Effector CD8-positive, alpha-beta T cell (primary cell): ENCODE results near the gene PTPN3.

ENCODE experiments used
- DNase-seq: peaks from one replicate; lab custom pipeline; 2025; lab: John Stamatoyannopoulos, UW

PTPN3 gene

GRCh38 chr9:109504689-109505088 lies 6.6 kb upstream of the PTPN3 start:
- DNase-seq = no peak

GRCh38 chr9:109500421-109500974 lies 2.4 kb upstream of the PTPN3 start:
- DNase-seq = no peak

DNA sequence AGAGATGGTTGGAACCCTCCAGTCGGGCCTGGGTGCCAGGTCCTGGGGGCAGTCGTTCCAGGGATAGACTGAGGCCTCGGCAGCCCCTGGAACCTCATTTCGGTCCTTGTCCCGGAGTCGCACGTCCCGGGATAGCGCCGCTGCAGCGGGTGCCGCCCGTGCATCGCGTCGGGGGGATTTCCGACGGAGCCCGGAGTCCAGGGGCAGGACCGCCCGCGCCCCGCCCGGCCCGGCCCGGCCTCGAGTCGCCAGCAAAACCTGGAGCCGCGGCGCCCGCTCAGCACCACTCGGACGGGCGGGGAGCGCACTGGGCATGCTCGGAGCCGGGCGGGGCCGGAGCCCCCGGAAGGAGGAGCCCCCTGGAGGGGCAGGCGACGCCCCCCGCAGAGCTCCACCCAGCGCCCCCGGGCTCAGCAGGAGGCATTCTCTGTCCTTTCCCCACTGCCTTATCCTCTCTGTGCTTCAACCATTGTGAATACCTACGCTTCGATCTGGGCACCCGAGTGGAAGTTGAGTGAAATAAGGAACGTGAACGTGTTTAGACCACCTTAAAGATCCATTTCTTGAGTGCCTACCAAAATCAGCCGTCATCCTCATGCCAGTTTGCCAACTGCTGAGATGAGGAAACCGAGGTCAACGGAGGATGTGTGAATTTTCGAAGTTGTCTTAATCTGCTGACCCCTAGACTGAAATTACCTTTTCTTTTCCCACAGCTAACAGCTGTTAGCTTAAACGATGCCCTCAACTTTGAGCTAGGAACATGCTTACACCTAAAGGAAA lies 1.7 kb upstream of the PTPN3 start:
- DNase-seq = no peak

DNA sequence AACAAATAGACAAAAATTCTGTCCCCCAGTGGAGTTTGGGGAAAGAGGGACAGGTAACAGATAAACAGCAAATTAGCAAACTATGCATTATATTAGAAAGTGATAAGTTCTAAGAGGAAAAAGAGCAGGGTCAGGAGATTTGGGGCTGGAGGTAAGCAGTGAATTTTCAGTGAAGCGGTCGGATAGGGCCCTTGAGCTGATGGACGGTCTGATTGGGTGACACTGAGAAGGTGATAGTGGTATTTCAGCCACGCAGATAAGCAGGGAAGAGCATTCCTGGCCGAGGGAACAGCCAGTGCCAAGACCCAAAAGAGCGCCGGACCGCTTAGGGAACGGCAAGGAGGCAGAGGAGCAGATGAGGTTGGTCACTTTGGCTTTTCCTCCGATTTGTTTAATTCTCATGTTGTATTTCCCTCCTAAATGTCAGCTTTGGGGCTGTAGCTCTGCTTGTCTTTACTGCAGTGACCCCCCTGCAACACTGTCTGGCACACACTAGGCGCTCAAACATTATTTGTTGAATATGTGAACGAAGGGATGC lies 1.1 kb upstream of the PTPN3 start:
- DNase-seq = no peak

- DNase-seq = no peak
These were observed 617 bp downstream of the PTPN3 start for GRCh38 chr9:109497226-109498153.

GRCh38 chr9:109496841-109497225 lies 1.3 kb downstream of the PTPN3 start:
- no peak for DNase-seq

DNA sequence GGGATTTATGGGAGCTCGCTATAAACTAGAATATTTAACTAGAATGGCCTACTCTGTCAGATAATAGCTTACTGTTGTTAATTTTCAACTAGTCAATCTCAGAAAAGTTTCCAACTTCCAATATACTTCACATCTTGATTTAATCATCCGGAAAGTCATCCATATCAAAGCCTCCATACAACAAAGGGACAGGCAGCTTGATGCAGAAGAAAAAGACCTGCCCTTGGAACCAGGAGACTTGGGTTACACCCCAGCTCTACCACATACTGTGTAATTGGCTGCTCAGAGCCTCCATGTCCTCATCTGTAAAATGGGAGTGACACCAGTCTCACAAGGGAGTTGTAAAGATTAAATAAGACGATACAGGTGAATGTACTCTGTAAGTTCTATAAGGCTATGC lies 1.9 kb downstream of the PTPN3 start:
- no peak for DNase-seq

DNA sequence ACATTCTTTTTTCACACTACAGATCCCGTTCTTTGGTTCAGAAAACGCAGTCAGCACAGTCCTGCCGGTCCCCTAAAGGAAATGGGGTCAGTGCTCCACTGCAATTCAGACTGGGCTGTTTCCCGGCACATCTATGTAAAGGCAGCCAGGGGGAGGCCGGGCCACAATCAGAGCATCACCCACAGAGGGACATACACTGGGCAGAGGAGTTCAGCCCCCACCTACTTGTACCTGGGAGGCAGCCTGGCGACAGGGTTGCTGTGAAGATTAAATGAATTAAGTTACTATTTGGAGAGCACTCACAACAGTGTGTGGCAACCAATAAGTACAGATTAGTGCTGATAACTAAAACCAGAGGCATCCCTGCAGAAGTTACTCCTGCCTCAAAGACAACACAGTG lies 4.5 kb downstream of the PTPN3 start:
- DNase-seq = no peak

DNA sequence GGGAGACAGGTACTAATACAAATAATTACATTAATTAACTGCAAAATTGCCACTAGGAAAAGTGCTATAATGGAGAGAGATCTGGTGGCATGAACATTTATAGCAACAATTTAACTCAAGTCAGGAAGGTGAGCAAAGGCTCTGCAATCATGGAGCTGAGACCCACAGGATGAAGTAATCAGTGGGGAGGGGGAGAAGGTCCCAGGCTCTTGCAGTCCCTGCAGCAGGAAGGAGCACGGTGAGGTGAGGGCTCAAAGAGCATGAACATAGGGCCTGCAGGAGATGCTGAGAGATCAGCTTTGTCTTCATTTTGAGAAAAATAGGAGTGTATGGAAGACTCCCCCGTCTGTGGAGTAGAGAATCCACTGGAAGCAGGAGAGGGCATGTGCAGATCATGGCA lies 6.5 kb downstream of the PTPN3 start:
- no peak for DNase-seq

DNA sequence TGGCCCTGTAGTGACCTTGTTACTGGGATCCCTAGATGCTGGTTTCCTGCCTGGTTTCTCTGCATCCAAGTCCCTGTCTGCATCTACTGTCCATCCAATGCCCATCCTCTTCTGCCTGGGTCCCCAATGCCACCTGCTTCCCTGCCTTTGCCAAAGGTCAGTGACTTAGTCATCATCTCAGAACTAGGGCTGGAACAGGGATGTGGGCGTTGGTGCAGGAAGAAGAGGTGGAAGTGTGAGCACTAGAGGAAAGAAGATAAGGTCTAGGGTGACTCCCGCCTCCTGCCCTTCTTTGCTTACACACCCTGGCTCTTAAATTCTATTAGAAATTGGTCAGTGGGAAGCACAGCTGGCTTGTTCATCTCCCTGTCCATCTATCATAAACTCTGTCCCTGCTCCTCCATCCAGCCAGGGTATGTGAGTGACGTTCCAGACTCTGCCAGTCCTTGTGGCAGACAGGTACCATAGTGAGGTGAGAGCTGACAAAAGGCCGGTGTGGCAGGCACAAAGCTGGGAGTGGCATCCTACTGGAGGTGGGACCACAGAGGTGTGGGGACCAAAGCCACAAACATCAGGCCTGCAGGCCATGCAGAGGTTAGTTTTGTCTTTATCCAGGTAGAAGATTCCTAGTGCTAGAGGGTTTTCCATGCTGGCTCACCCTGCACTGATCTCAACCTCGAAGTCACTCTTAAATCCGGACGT lies 9.2 kb downstream of the PTPN3 start:
- no peak for DNase-seq

DNA sequence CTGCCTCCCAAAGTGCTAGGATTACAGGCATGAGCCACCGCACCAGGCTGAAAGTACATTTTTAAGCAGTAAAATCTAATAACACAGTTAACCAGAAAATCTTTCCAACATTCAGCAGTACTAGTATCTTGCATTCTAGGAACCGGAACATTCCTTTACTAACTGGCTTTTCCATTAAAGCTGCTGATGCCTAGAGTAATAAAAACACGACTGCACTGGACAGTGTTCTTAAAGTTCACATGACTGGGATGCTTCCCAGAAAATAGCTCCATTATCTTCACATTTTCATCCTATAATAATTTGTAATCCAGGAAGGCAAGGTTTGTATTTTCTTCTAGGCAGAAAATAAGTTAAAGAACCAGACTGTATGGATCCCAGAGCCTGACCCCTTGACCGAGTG lies 9.8 kb downstream of the PTPN3 start:
- no peak for DNase-seq

DNA sequence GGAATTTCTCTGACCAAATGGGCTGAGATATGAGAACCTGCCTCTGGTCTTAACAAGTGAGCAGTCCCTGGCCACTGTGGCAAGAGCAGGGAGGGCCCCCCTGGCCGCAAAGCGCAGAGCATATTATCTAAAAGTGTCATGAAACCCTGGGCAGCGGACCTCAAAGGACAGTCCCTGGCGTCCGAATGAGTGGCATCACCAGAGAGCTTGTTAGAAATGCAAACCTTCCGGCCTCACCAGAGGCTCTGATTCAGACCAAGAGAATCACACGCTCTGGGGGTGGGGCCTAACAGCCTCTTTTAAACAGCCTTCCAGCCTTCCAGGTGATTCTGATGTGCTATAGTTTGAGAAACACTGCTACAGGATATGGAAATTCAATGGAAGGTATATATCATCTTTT lies 10.9 kb downstream of the PTPN3 start:
- DNase-seq = no peak

- no peak for DNase-seq
These were observed 14.2 kb downstream of the PTPN3 start for GRCh38 chr9:109483744-109484429.

GRCh38 chr9:109482391-109482916 lies 15.7 kb downstream of the PTPN3 start:
- no peak for DNase-seq

GRCh38 chr9:109481856-109482255 lies 16.3 kb downstream of the PTPN3 start:
- no peak for DNase-seq

DNA sequence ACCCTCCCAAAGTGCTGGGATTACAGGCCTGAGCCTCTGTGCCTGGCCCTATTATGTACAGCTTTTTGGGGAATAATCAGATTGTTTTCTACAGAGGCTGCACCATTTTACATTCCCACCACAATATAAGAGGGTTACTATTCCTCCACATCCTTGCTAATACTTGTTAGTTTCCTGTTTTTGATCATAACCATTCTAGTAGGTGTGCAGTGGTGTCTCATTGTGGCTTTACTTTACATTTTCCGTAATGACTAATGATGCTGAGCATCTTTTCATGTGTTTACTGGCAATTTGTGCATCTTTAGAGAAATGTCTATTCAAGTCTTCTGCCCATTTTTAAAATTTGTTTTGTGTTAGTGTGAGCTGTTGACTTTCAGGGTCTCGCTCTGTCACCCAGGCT lies 18.3 kb downstream of the PTPN3 start:
- no peak for DNase-seq

- no peak for DNase-seq
These were observed 19.3 kb downstream of the PTPN3 start for GRCh38 chr9:109478665-109479380.

GRCh38 chr9:109478051-109478563 lies 20.0 kb downstream of the PTPN3 start:
- no peak for DNase-seq

- DNase-seq = no peak
These were observed 20.7 kb downstream of the PTPN3 start for GRCh38 chr9:109477258-109478050.
